HepG2 (cell line): ENCODE data around the gene MLH1. TPM values are rescaled to one million over a fixed set of nuclear protein-coding genes. Genes with fewer than 3 reads are reported as not detected.
A peak's percentile ranks its signal among the peaks of the same experiment; 100 is the strongest.

Experiments used
- ATAD3A ChIP-seq: sonication (generic); formaldehyde crosslinking; IDR thresholded peaks from 2 replicates; pipeline ENCODE4 v1.4.0; 2020; ENCODE audit warnings: missing genetic modification reagents
- CREB3 ChIP-seq: sonication (generic); formaldehyde crosslinking; IDR thresholded peaks from 2 replicates; pipeline ENCODE4 v1.5.0; 2020; ENCODE audit warnings: missing genetic modification reagents
- EHMT2 ChIP-seq: fragments of 200-600 bp; sonication (generic); IDR thresholded peaks from 2 replicates; pipeline ENCODE4 v1.7.0; 2017; ENCODE audit warnings: antibody characterized with exemption, low read depth, low read length, borderline replicate concordance
- ELF4 ChIP-seq: sonication (generic); formaldehyde crosslinking; IDR thresholded peaks from 2 replicates; pipeline ENCODE4 v1.5.0; 2020; ENCODE audit warnings: missing genetic modification reagents, mild to moderate bottlenecking, moderate library complexity, borderline replicate concordance
- ETV5 ChIP-seq: IDR thresholded peaks from 2 replicates; pipeline ENCODE4 v1.6.1; 2018; ENCODE audit warnings: missing biosample characterization, missing genetic modification reagents, inconsistent platforms, borderline replicate concordance
- FIP1L1 ChIP-seq: fragments of 200-400 bp; formaldehyde crosslinking; IDR thresholded peaks from 2 replicates; pipeline ENCODE4 v1.6.1; 2018; ENCODE audit warnings: low read depth, mild to moderate bottlenecking, low read length, moderate library complexity, borderline replicate concordance; ENCODE audit not compliant: insufficient read depth
- HOXD1 ChIP-seq: sonication (generic); formaldehyde crosslinking; IDR thresholded peaks from 2 replicates; pipeline ENCODE4 v1.5.0; 2020; ENCODE audit warnings: missing genetic modification reagents
- KDM6A ChIP-seq: IDR thresholded peaks from 2 replicates; pipeline ENCODE4 v1.6.1; 2016; ENCODE audit warnings: low read depth
- LBX2 ChIP-seq: sonication (generic); formaldehyde crosslinking; IDR thresholded peaks from 2 replicates; pipeline ENCODE4 v1.5.0; 2020; ENCODE audit warnings: missing genetic modification reagents, mild to moderate bottlenecking, borderline replicate concordance
- NBN ChIP-seq: fragments of 450-650 bp; conservative IDR thresholded peaks from 2 replicates; pipeline ENCODE4 v1.6.1; 2017
- ZBTB1 ChIP-seq: sonication (generic); formaldehyde crosslinking; IDR thresholded peaks from 2 replicates; pipeline ENCODE4 v1.4.0; 2020; ENCODE audit warnings: missing genetic modification reagents, borderline replicate concordance
- ZMYM3 ChIP-seq: sonication (generic); formaldehyde crosslinking; IDR thresholded peaks from 2 replicates; pipeline ENCODE4 v1.5.1; 2020; ENCODE audit warnings: mild to moderate bottlenecking, missing genetic modification reagents
- ZNF232 ChIP-seq: sonication (generic); formaldehyde crosslinking; IDR thresholded peaks from 2 replicates; pipeline ENCODE4 v1.4.0; 2020; ENCODE audit warnings: missing genetic modification reagents, borderline replicate concordance
- ZNF629 ChIP-seq: sonication (generic); formaldehyde crosslinking; conservative IDR thresholded peaks from 2 replicates; pipeline ENCODE4 v1.5.0; 2020; ENCODE audit warnings: missing genetic modification reagents
- ZNF749 ChIP-seq: sonication (generic); formaldehyde crosslinking; IDR thresholded peaks from 2 replicates; pipeline ENCODE4 v1.8.0; 2022; ENCODE audit warnings: mild to moderate bottlenecking, missing genetic modification reagents, moderate library complexity, borderline replicate concordance
- ZNF839 ChIP-seq: sonication (generic); formaldehyde crosslinking; IDR thresholded peaks from 2 replicates; pipeline ENCODE4 v1.4.0; 2020; ENCODE audit warnings: missing genetic modification reagents, mild to moderate bottlenecking, borderline replicate concordance
- ZSCAN21 ChIP-seq: sonication (generic); formaldehyde crosslinking; IDR thresholded peaks from 2 replicates; pipeline ENCODE4 v1.8.0; 2022; ENCODE audit warnings: mild to moderate bottlenecking, missing genetic modification reagents, moderate library complexity, borderline replicate concordance
- polyA plus RNA-seq, 8 experiments: library from polyadenylated mRNA; depleted of rRNA in 3 of 8; stranded (reverse) in 7 of 8; unstranded in 1 of 8; fragments of >200 nt; fragmentation: Illumina TruSeq in 4 of 8; extraction: Trizol in 4 of 8; gene quantifications; 2 replicates each; pipeline versions ENCODE4 v1.2.1 to v1.2.3, GENCODE V29; 2011 to 2016; ENCODE audit warnings: low read depth in 4 of 8, missing spikeins in 1 of 8, mixed read lengths in 1 of 8; ENCODE audit not compliant: insufficient read depth in 1 of 8
- total RNA-seq, 5 experiments: library from RNA; depleted of rRNA; stranded (reverse); fragments of >200 nt; fragmentation: Illumina TruSeq; extraction: Trizol; gene quantifications; 2 replicates each; pipeline ENCODE4 v1.2.3, GENCODE V29; 2016; ENCODE audit warnings: low read depth in 1 of 5
- TF ChIP-seq, protein P1 (sequence below): sonication (generic); formaldehyde crosslinking; IDR thresholded peaks from 2 replicates; pipeline ENCODE4 v1.9.0; 2021; ENCODE audit warnings: missing genetic modification reagents, mild to moderate bottlenecking, borderline replicate concordance
- TF ChIP-seq, protein P2 (sequence below): sonication (generic); formaldehyde crosslinking; IDR thresholded peaks from 2 replicates; pipeline ENCODE4 v1.5.0; 2020; ENCODE audit warnings: mild to moderate bottlenecking, missing genetic modification reagents
- TF ChIP-seq, protein P3 (sequence below): sonication (generic); formaldehyde crosslinking; IDR thresholded peaks from 2 replicates; pipeline ENCODE4 v1.9.0; 2022; ENCODE audit warnings: missing genetic modification reagents, mild to moderate bottlenecking, borderline replicate concordance
- TF ChIP-seq, protein P4 (sequence below): IDR thresholded peaks from 2 replicates; pipeline ENCODE4 v1.6.1; 2016; ENCODE audit warnings: low read depth

Gene MLH1
- total and polyA plus RNA-seq, 2 of the 13 experiments (the other 11 are each of a cell fraction or from before 2014, with no cell fraction given) = 29.5 to 70.8 TPM

DNA sequence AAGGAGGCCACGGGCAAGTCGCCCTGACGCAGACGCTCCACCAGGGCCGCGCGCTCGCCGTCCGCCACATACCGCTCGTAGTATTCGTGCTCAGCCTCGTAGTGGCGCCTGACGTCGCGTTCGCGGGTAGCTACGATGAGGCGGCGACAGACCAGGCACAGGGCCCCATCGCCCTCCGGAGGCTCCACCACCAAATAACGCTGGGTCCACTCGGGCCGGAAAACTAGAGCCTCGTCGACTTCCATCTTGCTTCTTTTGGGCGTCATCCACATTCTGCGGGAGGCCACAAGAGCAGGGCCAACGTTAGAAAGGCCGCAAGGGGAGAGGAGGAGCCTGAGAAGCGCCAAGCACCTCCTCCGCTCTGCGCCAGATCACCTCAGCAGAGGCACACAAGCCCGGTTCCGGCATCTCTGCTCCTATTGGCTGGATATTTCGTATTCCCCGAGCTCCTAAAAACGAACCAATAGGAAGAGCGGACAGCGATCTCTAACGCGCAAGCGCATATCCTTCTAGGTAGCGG, 452 bp upstream of the MLH1 start, which contains the start of gene EPM2AIP1 (continued):
- TF ChIP-seq, protein P1, sequence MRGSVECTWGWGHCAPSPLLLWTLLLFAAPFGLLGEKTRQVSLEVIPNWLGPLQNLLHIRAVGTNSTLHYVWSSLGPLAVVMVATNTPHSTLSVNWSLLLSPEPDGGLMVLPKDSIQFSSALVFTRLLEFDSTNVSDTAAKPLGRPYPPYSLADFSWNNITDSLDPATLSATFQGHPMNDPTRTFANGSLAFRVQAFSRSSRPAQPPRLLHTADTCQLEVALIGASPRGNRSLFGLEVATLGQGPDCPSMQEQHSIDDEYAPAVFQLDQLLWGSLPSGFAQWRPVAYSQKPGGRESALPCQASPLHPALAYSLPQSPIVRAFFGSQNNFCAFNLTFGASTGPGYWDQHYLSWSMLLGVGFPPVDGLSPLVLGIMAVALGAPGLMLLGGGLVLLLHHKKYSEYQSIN (CRISPR knock-in tag) = no peak
- TF ChIP-seq ZNF839 (CRISPR knock-in tag) = 0 out of 2 replicates have a peak, but pooled peaks have one; percentile 23
- 0 out of 2 replicates have a peak, but pooled peaks have one; percentile 69 for TF ChIP-seq ZBTB1
- TF ChIP-seq, protein P2, sequence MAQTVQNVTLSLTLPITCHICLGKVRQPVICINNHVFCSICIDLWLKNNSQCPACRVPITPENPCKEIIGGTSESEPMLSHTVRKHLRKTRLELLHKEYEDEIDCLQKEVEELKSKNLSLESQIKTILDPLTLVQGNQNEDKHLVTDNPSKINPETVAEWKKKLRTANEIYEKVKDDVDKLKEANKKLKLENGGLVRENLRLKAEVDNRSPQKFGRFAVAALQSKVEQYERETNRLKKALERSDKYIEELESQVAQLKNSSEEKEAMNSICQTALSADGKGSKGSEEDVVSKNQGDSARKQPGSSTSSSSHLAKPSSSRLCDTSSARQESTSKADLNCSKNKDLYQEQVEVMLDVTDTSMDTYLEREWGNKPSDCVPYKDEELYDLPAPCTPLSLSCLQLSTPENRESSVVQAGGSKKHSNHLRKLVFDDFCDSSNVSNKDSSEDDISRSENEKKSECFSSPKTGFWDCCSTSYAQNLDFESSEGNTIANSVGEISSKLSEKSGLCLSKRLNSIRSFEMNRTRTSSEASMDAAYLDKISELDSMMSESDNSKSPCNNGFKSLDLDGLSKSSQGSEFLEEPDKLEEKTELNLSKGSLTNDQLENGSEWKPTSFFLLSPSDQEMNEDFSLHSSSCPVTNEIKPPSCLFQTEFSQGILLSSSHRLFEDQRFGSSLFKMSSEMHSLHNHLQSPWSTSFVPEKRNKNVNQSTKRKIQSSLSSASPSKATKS = no peak
- no peak for TF ChIP-seq LBX2 (CRISPR knock-in tag)
- TF ChIP-seq, protein P3, sequence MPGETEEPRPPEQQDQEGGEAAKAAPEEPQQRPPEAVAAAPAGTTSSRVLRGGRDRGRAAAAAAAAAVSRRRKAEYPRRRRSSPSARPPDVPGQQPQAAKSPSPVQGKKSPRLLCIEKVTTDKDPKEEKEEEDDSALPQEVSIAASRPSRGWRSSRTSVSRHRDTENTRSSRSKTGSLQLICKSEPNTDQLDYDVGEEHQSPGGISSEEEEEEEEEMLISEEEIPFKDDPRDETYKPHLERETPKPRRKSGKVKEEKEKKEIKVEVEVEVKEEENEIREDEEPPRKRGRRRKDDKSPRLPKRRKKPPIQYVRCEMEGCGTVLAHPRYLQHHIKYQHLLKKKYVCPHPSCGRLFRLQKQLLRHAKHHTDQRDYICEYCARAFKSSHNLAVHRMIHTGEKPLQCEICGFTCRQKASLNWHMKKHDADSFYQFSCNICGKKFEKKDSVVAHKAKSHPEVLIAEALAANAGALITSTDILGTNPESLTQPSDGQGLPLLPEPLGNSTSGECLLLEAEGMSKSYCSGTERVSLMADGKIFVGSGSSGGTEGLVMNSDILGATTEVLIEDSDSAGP (CRISPR knock-in tag) = peak; percentile 72; the same call in 1 of the 2 replicates
- TF ChIP-seq KDM6A (CRISPR knock-in tag) = no peak; the same call in 1 of the 2 replicates
- peak; percentile 75; the same call in 1 of the 2 replicates for TF ChIP-seq ZNF232 (CRISPR knock-in tag)
- no peak; the same call in 1 of the 2 replicates for TF ChIP-seq ZNF749 (CRISPR knock-in tag)
- TF ChIP-seq, protein P4, sequence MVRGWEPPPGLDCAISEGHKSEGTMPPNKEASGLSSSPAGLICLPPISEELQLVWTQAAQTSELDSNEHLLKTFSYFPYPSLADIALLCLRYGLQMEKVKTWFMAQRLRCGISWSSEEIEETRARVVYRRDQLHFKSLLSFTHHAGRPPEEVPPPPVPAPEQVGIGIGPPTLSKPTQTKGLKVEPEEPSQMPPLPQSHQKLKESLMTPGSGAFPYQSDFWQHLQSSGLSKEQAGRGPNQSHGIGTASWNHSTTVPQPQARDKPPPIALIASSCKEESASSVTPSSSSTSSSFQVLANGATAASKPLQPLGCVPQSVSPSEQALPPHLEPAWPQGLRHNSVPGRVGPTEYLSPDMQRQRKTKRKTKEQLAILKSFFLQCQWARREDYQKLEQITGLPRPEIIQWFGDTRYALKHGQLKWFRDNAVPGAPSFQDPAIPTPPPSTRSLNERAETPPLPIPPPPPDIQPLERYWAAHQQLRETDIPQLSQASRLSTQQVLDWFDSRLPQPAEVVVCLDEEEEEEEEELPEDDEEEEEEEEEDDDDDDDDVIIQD (CRISPR knock-in tag) = peak; percentile 71
- peak; percentile 46; the same call in 1 of the 2 replicates for TF ChIP-seq ZSCAN21 (CRISPR knock-in tag)
- no peak; the same call in 1 of the 2 replicates for TF ChIP-seq ZNF629 (CRISPR knock-in tag)
- TF ChIP-seq HOXD1 (CRISPR knock-in tag) = peak; percentile 75; the same call in 1 of the 2 replicates
- no peak for TF ChIP-seq NBN
- TF ChIP-seq FIP1L1 = no peak
- TF ChIP-seq ETV5 (CRISPR knock-in tag) = no peak
- 0 out of 2 replicates have a peak, but pooled peaks have one; percentile 28 for TF ChIP-seq ATAD3A (CRISPR knock-in tag)
- no peak for TF ChIP-seq EHMT2
- TF ChIP-seq ELF4 = no peak
- TF ChIP-seq CREB3 (CRISPR knock-in tag) = peak; percentile 84; the same call in 1 of the 2 replicates
- TF ChIP-seq ZMYM3 (CRISPR knock-in tag) = no peak
